Activated CD4-positive, CD25-positive, alpha-beta regulatory T cell (primary cell): ENCODE measurements around the gene CFL1.
"Not testable (repeated sequence)": the region's sequence is repeated elsewhere in the genome, so short reads cannot be mapped to it uniquely, and the experiment has no call there.

Source experiments
- DNase-seq, 4 experiments: peaks; one replicate each; lab custom pipeline; 2025; lab: John Stamatoyannopoulos, UW

CFL1 gene

DNA sequence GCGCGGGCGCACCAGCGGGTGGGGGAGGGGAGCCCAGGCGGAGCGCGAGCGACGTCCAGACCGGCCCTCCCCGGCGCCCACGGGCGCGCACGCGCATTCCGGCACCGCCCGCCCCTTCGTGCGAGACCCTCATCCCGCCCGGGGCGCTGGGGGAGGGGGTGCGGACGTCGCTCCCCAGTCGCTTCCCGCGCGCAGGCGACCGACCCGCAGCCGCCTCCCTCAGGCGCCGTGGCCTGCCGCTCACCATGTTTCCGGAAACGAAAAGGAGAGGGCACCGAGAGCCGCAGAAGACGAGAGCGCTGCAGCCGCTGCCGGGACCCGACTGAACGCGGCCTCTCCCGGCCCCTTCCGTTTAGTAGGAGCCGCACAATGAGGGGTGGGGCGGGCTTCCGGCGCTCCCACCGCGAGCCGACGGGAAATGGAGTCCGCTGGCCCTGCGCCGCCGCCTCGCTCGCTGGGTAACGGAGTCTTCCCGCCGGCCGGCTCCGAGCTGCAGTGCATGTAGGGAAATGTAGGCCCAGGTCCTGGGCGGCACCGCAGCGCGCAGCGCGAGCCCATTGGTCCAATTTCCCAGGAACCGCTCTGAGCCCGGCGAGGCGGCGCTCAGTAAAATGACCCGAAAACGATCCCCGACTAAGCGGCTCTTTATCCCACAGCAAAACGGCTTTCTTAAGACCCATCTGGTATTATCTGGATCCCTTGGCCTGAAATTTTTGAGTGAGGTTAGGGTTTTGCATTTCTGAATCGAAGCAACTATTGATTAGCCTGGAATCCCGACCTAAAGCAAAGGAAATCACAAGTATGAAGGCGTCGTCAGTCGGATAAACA lies at the start of gene CFL1:
CFL1 (minus strand) TSS at position 328 of the 828 bp plus-strand sequence; CDS start at position 247, 81 bp downstream.
- peak; percentile 91 to 97 (median 94) for DNase-seq

GRCh38 chr11:65906602-65907001 lies 48.6 kb upstream of the CFL1 start:
- no peak for DNase-seq

DNA sequence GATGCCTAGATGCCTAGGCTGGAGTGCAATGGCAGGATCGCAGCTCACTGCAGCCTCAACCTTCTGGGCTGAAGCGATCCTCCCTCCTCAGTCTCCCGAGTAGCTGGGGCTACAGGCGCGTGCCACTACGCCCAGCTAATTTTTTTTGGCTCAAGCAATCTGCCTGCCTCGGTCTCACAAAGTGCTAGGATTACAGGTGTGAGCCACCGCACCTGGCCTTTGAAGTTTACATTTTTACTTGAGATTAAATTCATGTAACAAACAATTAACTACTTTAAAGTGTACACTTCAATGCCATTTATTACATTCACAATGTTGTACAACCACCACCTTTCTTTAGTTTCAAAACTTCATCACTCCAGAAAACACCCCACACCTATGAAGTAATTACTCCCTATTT lies 45.7 kb upstream of the CFL1 start:
- DNase-seq = no peak

DNA sequence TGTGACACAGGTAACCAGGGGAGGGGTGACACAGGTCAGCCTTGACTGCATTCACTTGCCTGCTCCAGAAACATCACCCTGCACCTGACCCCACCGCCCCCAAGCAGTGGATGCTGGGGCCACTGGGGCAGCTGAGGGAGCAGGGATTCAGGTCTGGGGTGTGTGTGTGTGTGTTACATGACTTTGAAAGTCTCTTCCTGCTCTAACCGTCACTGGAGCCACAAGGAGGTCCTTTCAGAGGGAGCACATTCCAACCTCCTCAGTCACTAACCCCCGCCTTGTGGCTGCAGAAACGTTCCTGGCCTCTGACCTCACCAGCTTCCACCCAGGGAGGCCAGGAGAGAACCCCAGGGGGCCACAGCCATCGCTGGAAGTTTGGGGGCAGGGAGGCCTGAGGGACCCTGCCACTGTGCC lies 45.1 kb upstream of the CFL1 start:
- no peak for DNase-seq

GRCh38 chr11:65900899-65901180 lies 42.9 kb upstream of the CFL1 start:
- no peak for DNase-seq

DNA sequence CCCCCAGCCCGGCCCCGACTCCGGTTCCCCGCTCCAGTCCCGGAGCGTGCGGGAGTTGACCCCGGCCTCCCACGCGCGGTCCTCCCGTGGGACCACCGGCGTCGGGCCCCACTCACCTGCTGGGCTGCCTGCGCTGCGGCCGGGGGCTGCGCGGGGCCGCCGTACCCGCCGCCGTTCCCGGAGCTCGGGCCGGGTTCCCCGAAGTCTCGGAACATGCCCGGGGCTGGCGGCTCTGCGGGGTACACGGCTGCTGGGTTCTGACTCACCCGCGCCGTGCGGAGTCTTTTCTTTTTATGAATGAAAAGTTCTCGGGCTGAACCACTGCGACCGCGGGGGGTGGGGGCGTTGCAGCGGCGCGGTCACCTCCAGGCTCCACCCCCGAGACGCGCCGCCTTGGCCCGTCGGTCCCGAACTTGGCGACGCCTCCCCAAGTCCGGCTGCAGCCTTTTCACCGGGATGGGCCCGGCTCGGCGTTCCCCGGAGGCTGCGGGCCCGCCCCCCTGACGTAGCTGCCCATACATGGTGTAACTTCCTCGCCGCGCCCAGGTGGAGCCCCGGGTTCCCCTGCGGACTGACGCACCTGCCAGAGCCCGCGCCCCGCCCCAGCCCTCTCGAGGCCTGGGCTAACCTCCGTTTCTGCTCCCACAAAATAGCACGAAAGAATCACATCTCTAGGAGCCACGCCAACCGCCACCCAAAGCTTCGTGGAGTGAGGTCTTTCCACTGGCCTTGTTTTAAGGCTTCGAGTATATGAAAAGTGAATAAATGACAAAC lies 42.3 kb upstream of the CFL1 start, which contains the start of gene FOSL1:
FOSL1 (minus strand) TSS at position 264 of the 774 bp plus-strand sequence; CDS start at position 215, 49 bp downstream.
- DNase-seq = peak; percentile 84 to 100 (median 86)

DNA sequence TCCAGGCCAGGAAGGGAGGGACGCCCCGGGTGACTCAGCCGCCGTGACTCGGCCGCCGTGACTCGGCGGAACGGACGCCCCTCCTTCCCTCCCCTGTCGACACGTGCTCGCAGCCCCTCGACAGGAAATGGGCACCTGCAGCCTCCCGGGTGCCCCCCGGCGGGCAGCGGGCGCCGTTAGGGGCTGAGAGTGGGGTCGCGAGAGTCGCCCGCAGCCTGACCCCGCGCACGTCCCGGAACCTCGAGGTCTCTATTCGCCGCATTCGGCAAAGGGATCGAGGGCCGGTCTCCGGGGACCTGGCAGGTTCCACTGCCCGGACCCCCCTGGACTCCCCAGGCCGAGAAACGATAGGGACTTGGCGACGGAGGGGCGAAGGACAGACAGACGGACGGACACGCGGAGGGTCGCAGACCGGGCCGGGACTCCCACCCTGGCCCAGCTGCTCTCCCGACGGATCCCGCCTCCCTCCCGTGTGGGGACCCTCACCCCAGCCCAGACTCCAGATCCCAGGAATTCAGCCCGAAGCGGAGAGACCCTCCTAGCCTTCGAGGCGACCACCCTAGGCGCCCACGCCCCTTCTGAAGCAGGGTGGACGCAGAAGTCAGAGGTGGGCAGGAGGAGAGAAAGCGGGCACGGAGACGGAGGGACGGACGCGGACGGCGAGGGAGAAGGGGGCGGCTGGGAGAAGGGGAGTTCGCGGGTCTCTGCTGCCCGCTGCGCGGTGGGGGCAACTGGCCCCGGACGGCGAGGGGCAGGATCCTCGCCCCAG lies 41.6 kb upstream of the CFL1 start:
- DNase-seq = peak in 2 of 4 experiments; percentile 54 to 63

DNA sequence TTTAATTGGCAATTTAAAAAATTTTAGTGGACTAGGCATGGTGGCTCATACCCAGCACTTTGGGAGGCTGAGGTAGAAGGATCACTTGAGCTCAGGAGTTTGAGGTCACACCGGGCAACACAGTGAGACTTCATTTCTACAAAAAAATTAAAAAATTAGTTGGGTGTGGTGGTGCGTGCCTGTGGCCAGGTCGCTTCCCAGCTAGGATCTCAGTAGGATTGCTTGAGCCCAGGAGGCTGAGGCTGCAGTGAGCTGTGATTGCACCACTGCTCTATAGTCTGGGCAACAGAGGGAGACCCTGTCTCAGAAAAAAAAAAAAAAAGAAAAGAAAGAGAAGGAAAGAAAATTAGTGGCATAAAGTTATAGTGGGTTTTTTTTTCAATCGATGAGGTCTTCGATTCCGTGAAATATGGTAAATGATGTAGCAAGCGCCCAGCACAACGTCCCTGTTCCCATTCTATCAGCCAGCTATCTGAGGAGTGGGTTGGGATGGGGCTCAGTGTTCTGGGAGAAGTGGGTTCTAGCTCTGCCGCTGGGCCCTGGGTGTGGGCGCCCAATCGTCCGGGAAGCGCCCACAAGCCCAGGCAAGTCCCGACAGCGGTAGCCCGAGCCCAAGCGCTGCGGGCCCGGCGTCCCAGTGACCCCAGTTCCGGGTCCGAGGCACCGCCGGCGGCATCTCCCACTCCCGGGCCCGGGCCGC lies 40.8 kb upstream of the CFL1 start:
- no peak for DNase-seq

DNA sequence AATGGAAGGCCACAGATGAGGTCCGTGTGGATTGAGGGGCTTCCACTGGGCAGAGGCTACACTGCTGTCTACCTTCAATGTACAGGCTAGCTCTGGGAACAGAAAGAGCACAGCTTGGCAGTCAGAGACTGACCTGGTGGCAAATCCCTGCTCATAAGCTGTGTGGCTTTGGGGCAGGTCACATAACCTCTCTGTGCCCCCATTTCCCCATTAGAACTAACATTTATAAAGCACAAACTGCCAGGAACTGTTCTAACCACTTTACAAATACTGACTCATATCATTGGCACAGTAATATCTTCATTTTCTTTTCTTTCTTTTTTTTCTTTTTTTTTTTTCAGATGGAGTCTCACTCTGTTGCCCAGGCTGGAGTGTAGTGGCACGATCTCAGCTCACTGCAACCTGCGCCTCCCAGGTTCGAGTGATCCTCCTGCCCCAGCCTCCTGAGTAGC lies 39.1 kb upstream of the CFL1 start:
- no peak for DNase-seq

- DNase-seq = no peak
These were observed 38.3 kb upstream of the CFL1 start for GRCh38 chr11:65896034-65896999.

DNA sequence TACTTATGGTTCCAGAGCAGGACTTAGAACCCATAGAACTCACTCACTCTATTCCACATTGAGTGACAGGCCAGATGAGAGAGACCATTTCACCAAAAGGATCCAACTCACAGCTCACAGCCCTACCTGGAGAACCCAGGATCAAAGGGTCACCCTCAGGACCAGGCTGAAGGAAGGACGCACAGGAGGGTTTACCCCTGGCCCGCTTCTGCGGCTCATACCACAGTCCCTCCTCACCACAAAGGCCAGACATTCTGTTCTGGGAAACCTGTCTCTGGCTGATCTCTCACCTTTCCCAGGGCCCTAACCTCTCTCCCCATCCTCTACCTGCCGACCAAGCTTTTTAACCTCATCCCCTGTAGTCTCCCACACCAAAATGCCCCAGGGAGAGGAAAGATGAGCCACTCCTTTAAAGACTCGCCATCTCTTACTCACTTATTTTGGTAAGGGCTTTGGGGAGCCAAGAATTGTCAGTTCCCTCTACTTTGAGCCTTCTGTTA lies 37.6 kb upstream of the CFL1 start:
- no peak for DNase-seq

DNA sequence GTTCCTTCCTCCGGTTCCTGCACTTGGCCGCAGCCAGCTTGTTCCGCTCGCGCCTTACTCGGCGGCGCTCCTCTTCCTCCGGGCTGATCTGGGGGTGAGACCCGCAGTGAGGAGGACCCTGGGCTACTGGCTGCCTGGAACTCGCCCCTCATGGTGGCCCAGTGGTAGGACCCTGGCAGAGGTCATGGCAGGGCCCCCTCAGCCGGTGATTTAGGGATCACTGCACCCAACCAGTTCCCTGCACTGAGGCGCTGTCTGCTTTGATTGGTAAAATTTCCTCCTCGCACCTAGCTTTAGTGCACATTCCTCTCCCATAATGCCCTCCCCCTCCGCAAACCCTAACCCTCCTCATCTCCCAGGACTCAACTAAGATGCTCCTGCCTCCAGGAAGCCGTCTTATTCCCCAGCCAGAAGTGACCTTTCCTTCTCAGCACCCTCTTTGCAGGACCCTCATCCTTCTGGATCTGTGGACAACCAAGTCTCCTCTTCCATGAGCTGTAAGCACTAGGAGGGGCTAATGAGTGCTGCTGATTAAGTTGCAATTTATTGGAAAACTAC lies 36.1 kb upstream of the CFL1 start:
- DNase-seq = no peak

- DNase-seq = no peak
These were observed 34.8 kb upstream of the CFL1 start for GRCh38 chr11:65892661-65893317.

GRCh38 chr11:65892137-65892540 lies 34.2 kb upstream of the CFL1 start:
- DNase-seq = not testable (repeated sequence)

- DNase-seq = no peak
These were observed 33.5 kb upstream of the CFL1 start for GRCh38 chr11:65891219-65892136.

DNA sequence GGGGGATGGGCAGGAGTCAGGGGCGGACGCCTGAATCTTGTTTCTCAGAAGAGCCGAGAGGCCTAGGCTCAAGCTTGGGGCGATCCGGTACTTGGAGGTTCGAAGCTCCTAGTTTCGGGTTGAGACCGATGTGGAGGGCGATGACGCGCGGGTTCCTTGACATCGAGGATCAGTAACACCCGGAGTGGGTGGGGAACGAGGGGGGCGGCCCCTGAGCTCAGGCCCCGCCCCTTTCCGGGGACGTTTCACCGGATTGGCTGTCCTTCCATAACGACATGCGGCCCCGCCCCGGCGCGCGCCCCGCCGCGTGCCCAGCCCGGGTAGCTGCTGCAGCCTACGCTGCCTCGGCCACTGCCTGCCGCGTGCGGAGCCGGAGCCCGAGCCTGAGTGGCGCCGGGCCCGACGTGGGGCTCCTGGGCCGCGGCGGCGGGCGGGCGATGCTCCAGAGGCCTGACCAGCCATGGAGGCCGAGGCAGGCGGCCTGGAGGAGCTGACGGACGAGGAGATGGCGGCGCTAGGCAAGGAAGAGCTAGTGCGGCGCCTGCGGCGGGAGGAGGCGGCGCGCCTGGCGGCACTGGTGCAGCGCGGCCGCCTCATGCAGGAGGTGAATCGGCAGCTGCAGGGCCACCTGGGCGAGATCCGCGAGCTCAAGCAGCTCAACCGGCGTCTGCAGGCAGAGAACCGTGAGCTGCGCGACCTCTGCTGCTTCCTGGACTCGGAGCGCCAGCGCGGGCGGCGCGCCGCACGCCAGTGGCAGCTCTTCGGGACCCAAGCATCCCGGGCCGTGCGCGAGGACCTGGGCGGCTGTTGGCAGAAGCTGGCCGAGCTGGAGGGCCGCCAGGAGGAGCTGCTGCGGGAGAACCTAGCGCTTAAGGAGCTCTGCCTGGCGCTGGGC lies 32.6 kb upstream of the CFL1 start, which contains the start of gene CCDC85B:
CCDC85B (plus strand) TSS at position 350 of the 895 bp plus-strand sequence; CDS start at position 461, 111 bp downstream.
- DNase-seq = peak; percentile 93 to 97 (median 95)
